WTC11 (cell line): ENCODE data around the gene APRT.

ENCODE experiments used
- CREB1 ChIP-seq: sonication (generic); formaldehyde crosslinking; IDR thresholded peaks from 2 replicates; pipeline ENCODE4 v1.8.0; 2023; ENCODE audit warnings: mild to moderate bottlenecking, missing genetic modification reagents
- CTCF ChIP-seq: fragments of 200-600 bp; IDR thresholded peaks from 2 replicates; pipeline ENCODE4 v1.8.0; 2022; ENCODE audit warnings: antibody characterized with exemption

GRCh38 chr16:88792078-88792550, 19.6 kb downstream of the APRT start:
- TF ChIP-seq CTCF = no peak
- no peak for TF ChIP-seq CREB1 (CRISPR knock-in tag)
